GM12874 (cell line): Measurements from ENCODE around the gene WDR12.

ENCODE experiments used
- CTCF ChIP-seq: IDR thresholded peaks from 2 replicates; pipeline ENCODE4 v1.5.1; 2011; ENCODE audit warnings: low read depth, mild to moderate bottlenecking, control low read depth, low read length, moderate library complexity; ENCODE audit not compliant: insufficient read depth

WDR12 gene

GRCh38 chr2:202910698-202911097, 775 bp downstream of the WDR12 start:
- no peak for TF ChIP-seq CTCF

- no peak for TF ChIP-seq CTCF
These were observed 1.9 kb downstream of the WDR12 start for GRCh38 chr2:202909394-202910192.

GRCh38 chr2:202908186-202908585, 3.3 kb downstream of the WDR12 start:
- TF ChIP-seq CTCF, result no peak

- no peak for TF ChIP-seq CTCF
These were observed 26.3 kb downstream of the WDR12 start for GRCh38 chr2:202885190-202885589.

- no peak for TF ChIP-seq CTCF
These were observed 27.3 kb downstream of the WDR12 start for GRCh38 chr2:202883987-202884675.

GRCh38 chr2:202881570-202881969, 29.9 kb downstream of the WDR12 start:
- TF ChIP-seq CTCF, result no peak

- no peak for TF ChIP-seq CTCF
These were observed 33.8 kb downstream of the WDR12 start for GRCh38 chr2:202877699-202878098.
